HG03439 (cell line): ENCODE measurements around the gene PKP3.
"Not testable (repeated sequence)": the region's sequence is repeated elsewhere in the genome, so short reads cannot be mapped to it uniquely, and the experiment has no call there.

Experiments used
- ATAC-seq: cut with Tn5 transposase; IDR thresholded peaks from one replicate; pipeline ENCODE4 v1.9.1; 2021; ENCODE audit warnings: mild to moderate bottlenecking, moderate library complexity; ENCODE audit not compliant: unreplicated experiment

PKP3 gene, protein sequence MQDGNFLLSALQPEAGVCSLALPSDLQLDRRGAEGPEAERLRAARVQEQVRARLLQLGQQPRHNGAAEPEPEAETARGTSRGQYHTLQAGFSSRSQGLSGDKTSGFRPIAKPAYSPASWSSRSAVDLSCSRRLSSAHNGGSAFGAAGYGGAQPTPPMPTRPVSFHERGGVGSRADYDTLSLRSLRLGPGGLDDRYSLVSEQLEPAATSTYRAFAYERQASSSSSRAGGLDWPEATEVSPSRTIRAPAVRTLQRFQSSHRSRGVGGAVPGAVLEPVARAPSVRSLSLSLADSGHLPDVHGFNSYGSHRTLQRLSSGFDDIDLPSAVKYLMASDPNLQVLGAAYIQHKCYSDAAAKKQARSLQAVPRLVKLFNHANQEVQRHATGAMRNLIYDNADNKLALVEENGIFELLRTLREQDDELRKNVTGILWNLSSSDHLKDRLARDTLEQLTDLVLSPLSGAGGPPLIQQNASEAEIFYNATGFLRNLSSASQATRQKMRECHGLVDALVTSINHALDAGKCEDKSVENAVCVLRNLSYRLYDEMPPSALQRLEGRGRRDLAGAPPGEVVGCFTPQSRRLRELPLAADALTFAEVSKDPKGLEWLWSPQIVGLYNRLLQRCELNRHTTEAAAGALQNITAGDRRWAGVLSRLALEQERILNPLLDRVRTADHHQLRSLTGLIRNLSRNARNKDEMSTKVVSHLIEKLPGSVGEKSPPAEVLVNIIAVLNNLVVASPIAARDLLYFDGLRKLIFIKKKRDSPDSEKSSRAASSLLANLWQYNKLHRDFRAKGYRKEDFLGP

DNA sequence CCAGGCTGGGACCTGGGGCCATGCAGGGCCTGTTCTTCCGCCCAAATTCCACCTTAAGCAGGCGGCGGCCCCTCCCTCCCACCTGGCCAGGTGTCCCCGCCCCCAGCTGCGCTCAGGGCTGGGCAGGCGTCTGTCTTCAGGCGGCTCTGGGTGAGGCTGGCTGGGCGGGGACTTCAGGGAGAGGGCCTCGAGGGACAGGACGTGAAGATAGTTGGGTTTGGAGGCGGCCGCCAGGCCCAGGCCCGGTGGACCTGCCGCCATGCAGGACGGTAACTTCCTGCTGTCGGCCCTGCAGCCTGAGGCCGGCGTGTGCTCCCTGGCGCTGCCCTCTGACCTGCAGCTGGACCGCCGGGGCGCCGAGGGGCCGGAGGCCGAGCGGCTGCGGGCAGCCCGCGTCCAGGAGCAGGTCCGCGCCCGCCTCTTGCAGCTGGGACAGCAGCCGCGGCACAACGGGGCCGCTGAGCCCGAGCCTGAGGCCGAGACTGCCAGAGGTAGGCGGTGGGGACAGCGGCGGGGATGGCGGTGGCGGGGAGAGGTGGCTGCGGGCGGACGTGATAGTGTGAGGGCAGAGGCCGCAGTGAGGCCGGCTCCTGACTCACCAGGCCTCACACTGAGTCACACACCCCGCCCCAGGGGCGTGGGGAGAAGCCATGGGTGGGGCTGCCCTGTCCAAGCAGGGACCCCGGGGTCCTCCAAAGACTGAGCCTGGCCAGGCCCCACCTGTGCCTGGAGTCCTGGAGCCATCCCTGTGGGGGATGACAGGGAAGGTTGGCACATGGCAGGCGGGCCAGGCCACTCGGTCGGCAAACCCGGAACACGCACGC lies at the start of gene PKP3:
Gene PKP3, plus strand, starts transcription at position 176 of the 824 bp plus-strand sequence. Its CDS starts 84 bp downstream, at position 260.
- ATAC-seq = no peak

DNA sequence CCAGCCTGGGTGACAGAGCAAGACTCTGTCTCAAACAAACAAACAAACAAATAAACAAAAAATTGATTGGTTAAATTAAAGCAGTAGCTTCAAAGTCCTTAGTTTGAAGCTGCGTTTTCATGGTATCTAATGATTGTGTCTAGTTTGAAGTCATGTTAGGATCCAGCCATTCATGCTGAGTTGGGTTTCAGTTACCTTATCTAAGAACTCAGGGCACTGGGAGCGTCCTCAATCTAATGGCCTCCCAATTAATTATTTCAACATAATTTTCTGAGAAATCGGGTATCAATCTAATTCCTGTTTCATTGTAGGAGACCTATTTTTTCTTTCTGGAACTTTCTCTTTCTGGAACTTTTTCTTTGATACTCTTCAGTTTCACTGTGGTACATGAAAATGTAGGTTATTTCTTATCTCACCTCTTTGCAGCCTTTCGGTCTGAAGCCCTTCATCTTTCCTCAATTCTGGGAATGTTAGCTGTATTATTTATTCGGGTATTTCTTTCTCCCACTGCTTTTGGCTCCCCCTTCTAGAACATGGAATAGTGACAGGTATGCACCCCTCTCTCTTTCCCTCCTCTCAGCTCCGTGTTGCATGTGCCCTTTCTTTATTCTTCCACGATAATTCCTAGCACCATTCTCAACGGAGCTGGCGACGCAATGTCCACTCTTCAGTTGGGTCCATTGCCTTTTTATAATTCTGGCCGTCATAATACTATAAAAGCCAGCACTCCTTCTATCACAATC lies 49.0 kb upstream of the PKP3 start:
- ATAC-seq = no peak

DNA sequence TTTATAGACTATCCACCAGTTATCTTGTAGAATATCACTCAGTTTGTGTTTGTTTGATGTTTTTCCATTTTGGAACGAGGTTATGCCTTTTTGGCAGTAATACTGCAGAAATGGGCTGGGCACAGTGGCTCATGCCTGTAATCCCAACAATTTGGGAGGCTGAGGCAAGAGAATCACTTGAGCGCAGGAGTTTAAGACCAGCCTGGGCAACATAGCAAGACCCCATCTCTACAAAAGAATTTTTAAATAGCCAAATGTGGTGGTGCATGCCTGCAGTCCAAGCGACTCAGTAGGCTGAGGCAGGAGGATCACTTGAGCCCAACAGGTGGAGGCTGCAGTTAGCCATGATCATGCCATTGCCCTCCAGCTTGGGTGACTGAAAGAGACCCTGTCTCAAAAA lies 47.5 kb upstream of the PKP3 start:
- no peak for ATAC-seq

DNA sequence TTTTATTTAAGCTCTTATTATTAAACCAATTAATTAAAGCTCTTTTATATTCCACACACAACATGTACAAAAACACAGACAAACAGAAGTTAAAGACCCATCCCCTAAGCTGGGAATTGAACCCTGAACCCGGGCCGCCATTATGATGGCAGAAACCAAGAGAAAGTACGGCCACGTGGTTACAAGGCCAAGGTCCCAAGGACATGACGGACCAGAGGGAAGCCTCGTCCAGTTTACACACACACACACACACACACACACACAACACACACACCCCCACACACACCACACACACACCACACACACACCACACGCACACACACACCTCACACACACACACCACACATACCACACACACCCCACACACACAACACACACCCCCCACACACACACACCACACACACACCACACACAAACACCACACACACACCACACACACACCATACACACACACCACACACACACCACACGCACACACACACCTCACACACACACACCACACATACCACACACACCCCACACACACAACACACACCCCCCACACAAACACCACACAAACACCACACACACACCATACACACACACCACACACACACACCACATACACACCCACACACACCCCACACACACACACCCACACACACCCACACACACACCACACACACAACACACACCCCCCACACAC lies 44.6 kb upstream of the PKP3 start:
- ATAC-seq = not testable (repeated sequence)

DNA sequence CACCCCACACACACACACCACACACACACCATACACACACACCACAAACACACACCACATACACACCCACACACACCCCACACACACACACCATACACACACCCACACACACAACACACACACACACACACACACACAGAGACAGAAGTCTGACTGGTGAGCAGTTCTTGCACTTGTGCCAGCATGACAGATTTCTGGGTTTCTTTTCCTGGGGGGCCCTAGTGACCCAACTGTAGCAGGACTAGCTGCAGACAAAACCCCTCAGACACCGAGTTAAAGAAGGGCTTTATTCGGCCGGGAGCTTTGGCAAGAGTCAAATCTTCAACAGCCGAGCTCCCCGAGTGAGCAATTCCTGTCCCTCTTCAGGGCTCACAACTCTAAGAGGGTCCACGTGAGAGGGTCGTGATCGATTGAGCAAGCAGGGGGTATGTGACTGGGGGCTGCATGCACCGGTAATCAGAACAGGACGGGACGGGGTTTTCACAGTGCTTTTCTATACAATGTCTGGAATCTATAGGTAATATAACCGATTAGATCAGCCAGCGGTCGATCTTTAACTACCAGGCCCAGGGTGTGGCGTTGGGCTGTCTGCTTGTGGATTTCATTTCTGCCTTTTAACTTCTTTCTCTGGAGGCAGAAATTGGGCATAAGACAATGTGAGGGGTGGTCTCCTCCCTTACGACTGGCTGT lies 43.8 kb upstream of the PKP3 start:
- ATAC-seq = not testable (repeated sequence)

DNA sequence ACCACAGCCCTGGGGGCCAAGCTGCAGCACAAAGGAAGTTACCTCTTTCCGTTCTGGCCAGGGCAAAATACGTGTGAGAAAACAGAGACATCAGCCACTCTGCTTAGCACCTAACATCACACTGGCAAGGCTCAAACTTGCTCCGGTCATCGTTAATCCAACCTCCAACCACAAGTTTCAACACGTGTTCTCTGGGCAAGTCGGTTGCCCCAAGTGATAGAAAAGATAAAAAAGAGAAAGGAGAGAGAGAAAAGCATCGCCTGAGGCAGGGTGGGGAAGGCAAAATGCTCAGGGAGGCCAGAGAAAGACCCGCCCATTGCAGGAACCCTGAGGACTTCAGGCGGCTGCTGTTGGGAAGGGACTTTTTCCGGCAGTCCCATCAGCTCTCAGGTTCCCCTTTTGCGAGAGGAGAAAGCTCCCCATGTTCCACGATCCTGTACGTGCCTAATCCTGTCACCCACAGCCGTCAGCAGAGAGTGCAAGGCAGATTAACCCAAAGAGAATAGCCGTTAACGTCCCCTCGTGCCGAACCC lies 43.2 kb upstream of the PKP3 start:
- no peak for ATAC-seq

DNA sequence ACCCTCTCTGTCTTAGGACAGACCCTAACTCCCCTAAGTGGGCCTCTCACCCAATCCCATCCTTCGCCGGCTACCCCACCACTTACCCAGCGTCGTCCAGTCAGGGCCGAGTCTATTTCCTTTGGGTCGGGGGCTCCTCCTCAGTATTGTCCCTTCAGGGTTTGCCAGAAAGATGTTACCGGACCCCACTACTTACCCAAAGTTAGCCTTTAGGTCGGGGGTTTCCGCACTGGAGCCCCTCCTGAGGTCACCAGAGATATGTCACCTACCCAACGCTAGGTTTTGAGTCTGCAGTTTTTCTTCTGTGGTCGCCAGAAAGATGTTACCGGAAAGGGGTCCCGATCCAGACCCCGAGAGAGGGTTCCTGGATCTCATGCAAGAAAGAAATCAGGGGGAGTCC lies 42.6 kb upstream of the PKP3 start:
- no peak for ATAC-seq

DNA sequence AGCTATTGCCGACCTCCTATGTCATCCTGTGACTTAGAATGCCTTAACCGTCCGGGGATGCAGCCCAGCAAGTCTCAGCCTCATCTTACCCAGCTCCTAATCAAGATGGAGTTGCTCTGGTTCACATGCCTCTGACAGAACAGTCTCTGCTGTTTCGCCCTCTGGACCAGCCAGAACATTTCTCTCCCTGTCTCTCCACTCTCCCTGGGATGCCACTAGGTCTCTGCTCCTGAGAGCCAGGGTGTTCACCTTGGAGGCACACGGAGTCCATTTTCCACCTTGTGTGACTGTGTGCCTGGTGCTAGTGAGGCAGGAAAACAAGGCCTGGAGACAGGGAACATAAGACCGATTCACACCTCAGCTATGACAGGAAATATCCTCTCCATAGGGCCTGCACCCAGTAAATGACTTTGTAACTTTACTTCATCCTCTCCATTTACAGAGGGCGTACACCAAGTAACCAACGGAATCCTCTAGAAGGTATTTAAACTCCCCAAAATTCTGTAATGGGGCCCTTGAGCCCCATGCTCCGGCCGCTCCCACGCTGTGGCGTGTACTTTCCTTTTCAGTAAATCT lies 41.5 kb upstream of the PKP3 start:
- no peak for ATAC-seq

DNA sequence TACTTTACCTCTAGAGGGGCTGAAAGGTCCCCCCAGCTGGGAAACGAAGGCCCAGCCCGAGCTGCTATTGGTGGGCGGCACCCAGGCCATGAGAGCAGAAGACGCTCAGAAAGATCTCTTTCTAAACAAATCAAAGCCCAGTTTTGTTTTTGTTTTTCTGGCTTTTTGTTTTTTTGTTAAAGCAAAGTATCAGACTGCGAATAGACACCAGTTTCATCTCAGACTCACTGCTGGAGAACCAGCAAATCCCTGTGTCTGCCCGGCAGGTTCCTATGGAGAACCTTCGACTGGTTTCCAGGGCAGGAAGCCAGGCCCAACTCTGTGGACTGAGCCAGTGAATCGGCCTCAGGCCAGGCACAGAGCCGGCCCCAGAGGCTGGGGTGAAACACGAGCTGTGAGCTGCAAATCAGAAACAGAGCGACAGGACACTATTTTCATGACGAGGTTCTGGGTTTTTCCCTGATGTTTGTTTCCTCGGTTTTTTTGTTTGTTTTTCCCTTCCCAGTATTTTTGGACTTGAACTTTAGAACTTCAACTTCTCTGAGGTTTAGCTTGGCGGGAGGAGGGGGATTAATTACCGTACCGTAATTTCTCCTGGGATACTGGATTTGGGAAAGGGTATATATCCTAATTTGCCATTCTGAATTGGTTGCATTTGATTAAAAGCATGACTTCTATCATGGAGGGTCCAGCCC lies 40.7 kb upstream of the PKP3 start:
- ATAC-seq = no peak

DNA sequence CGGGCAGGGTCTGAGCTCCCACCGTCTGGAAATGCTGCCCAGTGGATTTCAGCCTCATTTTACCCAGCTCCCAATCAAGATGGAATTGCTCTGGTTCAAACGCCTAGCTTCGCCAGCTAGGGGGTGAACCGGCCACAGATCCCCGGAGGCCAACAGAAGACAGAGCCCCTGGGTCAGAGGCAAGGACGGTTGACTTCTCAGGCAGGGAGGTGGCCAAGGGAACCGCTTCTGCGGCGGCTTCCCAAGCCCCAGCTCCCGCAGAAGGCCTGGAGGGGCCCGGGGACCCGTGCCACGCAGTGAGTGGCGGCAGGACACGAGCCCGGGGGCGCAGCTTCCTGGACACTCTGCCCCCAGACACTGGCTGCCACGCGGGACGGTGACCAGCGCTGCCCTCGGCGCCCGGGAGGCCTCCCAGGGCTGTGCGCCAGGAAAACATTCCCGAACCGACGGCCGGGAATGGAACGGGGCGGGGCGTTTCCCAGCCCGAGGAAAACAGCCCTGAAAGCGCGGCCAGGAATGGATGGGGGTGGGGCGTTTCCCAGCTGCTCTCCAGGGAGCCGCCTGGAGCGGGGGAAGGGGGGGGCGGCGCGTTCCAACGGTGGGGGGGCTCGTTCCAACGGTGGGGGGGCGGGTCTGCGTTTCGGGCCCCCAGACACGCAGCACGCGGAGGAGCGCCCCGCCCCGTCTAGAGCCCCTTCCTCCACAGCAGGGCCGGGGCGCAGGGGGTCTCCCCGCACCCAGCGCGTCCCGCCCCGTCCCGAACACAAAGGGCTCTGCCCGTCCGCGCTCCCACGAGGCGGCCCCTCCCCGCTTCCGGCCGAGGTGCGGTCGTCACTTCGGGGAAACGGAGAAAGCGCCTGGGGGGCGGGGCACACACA lies 38.2 kb upstream of the PKP3 start:
- ATAC-seq = no peak

DNA sequence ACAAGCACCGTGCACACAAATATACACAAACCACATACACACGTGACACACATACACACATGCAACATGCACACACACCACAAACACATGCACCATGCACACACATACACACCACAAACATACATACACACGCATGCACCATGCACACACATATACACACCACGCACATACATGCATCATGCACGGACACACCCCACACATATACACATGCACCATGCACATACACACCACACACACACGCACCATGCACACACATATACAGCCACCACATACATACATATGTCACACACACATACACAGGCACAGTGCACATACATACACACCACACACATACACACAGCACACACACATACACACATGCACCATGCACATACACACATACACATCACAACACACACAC lies 37.4 kb upstream of the PKP3 start:
- ATAC-seq = no peak

DNA sequence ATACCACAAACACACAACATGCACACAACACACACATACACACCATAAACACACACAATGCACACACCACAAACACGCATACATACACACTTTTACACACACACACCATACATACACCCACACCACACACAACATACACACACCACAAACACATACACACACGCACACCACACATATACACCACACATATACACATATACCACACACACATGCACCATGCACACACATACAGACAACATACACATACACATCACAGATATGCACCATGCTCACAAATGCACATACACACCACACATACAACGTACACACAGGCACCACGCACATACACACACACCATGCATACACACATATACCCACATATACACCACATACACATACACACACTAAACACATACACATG lies 36.4 kb upstream of the PKP3 start:
- ATAC-seq = no peak

DNA sequence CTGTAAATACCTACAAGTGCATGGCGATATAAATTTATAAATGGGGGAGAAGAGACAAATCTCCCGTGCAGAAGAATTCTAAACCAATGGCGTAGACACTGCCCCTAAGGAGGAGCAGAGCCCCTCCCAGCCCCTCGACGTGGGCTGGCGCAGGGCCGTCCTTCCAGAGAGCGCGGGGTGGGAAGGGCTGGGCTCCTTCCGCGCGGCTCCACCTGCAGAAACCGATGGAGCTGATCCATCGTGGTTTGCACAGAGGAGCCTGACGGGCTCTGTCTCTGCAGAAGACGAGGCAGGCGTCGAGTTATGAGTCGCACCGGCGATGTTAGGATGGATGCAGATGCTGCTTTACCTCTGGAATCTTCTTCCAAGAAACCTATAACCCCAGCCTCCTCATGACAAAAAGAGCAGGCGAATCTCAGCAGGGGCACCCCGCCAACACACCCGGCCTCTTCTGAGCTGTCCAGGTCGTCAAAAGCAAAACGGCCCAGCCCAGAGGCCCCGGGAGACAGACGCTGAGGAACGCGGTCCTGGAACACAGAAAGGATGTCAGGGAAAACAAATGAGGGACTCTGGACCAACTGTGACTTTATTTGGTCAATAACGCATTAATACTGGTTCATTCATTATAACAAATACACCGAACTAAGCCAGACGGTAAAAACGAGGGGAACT lies 35.7 kb upstream of the PKP3 start:
- no peak for ATAC-seq

DNA sequence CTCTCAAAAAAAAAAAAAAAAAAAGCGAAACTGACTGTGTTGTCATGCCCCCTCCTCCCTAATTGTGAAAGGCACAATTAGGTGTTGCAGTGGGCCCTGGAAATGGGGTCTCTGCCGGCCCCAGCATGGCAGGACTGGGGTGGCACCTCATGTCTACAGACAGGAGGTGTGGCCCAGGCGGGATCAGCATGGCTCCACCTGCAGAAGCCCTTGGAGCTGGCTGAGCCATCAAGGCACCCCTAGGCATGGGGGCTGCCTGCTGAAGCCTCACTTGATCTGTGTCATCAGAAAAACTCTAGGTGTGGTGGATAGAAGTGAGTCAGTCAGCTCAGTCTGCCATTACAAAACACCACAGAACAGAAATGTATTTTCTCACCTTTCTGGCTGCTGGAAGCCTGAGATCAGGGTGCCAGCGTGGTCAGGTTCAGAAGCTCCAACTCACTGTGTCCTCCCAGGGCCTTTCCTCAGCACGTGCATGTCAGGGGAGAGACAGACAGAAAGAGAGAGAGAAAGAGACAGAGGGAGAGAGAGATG lies 34.8 kb upstream of the PKP3 start:
- ATAC-seq = no peak

DNA sequence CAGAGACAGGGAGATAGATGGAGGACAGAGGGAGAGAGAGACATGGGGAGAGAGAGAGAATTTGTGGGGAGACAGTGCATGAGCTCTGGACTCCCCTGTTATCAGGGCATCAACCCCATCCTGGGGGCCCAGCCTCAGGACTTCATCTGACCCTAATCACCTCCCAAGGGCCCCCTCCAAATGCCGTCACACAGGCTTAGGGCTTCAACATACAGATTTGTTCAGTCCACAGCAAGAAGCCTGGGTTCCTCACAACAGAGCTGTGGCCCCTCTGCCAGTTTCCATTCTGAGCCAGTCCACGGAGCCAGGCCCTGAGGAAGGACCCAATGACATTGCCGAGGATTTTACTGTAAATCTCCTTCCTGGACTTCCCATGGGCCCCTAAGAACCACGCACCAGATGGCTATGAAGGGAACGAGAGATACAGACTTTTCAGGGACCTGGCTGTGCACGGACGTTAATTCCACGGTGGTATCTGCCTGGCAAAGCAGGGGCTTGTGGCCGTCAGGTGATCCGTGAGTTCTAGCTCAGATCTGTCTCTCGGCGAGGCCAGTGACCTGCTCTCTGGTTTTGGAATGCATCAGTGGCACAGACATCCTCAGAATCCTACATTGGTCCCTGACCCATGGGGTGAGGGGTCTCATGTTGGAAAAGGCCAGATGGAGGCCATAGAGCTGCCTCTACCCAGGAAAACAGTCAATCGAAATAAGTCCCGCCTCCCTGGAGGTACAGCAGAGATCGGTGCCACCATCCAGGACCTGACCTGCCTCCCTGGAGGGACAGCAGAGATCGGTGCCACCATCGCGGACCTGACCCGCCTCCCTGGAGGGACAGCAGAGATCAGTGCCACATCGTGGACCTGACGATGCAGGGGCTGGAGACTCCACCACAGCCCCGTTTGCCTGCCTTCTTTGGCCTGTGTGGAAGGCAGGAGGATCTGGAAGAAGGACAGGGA lies 33.4 kb upstream of the PKP3 start:
- no peak for ATAC-seq
